HG03469 (cell line): Measurements from ENCODE around the gene GCNT1.
"Not testable (repeated sequence)": the region's sequence is repeated elsewhere in the genome, so short reads cannot be mapped to it uniquely, and the experiment has no call there.

ENCODE experiments used
- ATAC-seq: cut with Tn5 transposase; IDR thresholded peaks from one replicate; pipeline ENCODE4 v1.9.1; 2021; ENCODE audit warnings: mild to moderate bottlenecking, moderate library complexity, moderate number of reproducible peaks; ENCODE audit not compliant: unreplicated experiment

GCNT1 gene

DNA sequence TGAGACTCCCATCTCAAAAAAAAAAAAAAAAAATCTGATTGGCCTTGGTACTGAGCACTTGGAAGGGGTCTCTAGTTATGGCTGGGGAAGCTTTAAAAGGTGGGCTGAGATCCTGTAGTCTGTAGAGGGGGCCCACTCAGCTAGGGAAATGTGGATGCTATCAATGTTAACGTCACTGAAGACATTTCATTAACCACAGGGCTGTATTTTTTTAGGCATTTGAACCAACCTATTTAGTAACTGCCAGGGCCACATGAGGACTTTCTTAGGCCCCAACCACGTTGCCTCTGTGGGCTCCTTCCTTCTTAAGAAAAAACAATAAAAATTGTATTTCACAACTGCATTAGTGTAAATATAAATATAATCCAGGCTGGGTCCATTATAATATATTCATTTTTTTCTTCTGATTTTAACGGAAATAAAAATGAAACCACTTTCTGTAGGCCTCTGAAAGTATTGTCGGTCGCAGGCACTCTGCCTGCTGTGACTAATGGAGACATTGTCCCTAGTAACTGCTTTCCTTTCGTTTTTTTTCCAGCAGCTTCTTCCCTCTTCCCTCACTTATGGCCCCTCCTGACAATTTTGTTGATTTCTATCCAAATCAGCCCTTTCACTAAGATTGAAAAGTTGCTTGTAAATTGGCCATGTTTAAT lies 71.6 kb downstream of the GCNT1 start:
- ATAC-seq = no peak

DNA sequence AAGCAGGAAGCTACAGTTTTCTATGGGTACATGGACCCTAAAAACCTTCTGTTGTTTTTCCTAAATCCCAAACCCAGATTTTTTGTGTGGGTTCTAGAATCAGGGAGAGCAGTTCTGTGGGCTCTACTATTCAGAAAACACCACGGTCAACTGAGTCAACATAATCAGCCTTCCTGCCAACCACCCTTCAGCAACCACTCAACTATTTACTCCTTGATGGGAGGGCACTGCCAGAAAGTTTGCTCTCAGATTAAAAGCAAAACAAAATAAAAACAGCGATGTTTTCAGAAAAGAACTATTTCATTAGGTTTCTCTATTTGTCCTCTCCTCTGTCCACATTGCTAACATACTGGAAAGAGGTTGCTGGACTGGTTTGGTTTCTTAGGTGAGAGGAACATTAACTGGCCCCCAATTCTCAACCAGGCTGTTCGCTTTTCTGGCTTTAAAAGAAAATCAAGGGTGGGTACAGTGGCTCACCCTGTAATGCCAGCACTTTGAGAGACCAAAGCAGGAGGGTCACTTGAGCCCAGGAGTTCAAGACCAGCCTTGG lies 72.3 kb downstream of the GCNT1 start:
- no peak for ATAC-seq

DNA sequence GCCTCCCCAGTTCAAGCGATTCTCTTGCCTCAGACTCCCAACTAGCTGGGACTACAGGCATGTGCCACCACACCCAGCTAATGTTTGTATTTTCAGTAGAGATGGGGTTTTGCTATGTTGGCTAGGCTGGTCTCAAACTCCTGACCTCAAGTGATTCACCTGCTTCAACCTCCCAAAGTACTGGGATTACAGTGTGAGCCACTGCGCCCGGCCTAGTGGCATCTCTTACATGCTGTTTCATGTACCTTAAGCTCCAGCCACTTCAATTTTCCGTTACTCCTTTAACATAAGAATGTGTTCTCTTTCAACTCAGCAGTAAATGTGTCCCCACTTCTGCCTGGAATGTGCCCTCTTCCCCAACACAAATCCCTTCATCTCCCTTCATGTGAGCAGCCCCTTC lies 73.9 kb downstream of the GCNT1 start:
- ATAC-seq = not testable (repeated sequence)

DNA sequence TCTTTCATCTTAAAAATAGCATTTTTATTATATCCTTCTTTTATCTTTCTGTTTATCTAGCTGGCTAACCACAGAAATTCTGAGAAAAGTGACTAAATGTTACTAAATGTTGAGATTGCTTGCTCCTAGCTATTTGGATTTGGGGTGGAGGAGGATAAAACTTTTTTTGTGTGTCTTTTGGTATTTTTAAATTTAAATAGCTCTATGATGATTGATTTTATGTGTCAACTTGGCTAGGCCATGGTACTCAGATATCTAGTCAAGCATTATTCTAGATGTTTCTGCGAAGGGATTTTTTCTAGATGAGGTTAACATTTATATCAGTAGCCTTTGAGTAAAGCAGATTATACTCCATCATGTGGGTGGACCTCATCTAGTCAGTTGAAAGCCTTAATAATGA lies 75.0 kb downstream of the GCNT1 start:
- ATAC-seq = no peak

DNA sequence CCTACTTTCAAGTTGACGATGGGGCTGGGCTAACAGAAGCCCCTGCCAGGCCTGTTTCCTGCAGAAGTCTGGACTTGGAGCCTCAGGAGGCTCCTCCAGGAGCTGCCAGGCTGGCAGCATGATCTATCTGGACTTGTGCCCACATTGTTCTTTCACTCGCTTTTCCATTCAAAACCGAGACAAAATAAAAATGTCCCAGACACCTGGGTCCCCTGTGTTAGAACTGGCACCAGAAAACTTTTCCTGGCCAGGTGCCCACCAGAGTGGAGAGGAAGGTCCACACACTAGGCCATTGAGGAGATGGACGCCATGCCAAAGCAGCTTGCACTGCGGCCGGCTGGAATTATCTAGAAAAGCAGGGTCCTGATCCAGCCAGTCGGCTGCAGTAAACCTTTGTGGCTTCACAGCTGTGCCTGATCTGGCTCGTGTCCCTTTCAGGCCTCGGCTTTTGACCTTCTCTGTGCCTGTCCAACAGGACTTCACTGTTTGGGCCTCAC lies 78.2 kb downstream of the GCNT1 start:
- no peak for ATAC-seq

DNA sequence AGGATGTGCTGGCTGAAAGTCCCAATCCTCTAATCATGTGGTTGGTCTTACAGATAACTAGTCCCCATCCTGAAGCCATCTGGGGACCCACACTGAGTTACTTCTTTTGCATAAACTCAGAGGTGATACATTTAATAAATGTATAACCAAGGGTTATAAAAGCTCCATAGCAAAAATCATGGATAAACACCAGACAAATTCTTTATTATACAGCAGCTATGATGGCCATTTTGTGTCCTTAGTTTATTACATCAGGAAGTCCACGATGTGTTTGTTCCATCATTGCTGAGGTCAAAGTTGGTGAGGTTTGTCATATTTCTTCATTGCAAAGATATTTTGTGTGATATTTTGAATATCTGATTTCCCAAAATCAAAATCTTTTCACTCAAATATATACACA lies 80.2 kb downstream of the GCNT1 start:
- ATAC-seq = no peak

DNA sequence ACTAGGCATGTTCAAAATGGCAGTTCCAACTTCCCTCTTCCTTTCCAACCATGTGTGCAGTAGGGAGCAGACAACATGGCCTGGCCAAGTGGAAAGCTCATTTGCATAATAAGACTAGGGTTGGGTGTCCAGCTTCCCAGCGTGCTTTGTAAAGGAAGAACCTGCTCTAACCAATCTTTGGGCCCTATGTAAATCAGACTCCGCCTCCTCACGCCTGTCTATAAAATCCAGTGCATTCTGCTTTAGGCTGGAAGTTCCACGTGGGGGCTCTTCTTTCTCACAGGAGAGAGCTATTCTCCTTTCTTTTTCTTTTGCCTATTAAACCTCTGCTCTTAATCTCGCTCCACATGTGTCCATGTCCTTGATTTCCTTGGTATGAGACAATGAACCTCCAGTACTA lies 83.4 kb downstream of the GCNT1 start:
- ATAC-seq = no peak

DNA sequence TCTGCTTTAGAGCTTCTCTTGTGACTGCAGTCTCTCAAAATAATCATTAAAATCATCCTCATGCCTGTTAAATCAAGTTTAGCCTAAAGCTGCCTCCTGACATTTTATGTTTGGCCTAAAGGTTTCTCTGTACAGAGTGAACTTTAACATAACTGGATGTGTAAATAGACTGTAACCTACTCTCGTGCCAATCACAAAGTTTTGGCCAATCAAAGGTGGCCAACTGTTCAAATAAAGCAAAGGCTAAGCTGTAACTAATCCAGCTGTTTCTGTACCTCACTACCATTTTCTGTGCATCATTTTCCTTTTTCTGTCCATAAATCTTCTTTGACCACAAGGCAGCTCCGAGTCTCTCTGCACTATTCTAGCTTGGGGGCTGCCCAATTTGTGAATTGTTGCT lies 86.2 kb downstream of the GCNT1 start:
- ATAC-seq = no peak

DNA sequence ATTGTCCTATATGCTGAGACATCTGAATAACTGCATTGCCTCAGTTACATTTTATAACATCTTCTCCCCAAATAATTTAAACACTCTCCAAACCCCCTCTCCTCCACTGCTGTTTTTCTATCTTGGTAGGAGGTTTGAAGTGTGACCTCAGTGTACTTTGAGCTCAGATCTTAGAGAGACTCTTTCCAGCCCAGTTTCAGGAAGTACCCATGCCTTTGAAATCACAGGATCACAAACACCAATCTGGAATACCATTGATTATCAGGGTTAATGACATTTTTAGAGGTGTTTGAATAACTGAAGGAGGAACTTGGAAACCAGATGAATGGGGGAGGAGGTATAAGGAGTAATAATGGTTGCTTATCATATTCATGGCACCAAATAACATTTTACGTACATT lies 93.2 kb downstream of the GCNT1 start:
- no peak for ATAC-seq

DNA sequence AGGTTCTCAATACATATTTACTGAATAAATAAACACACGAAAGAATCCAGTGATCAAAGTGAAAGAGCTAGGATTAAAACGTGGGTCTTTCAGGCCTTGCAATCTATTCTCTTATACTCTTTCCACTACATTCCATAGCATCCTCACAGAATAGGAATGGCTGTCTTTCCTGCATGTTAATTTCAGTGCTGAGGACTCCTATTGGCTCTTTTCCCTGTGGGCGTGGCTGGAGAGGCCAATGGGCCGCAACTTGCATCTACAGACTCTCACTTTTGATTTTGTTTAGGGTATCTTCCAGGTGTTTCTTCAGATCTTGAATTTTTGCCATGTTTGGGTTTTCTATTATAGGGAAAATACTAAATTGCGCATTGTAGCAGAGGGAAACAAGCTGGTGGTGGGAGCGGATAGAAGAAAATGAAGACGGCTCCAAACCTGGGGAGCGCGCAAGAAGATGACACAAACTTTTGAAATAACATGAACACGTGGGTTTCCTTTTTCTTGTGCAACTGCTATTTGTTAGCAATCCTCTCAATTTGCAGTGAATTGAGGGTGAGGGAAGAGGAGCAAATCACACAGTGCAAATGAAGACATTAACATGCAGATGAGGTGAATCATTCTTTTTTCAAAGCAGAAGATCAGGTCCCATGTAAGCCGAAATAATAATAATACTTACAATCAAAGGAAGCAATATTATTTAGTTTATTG lies 93.9 kb downstream of the GCNT1 start:
- ATAC-seq = no peak

DNA sequence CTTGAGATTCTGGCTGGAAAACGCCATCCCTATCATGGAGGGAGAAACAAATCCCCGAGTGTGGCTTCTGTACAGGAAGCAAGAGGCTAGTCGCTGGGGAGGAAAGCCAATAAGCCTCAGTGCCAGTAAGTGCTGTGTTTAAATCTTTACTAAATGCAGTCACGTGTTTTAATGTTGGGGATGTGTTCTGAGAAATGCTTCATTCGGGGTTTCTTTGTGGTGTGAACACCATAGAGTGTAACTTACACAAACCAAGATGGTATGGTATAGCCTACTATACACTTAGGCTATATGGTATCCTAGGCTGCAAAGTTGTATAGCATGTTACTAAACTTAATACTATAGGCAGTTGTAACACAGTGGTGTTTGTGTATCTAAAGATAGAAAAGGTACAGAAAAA lies 94.7 kb downstream of the GCNT1 start:
- no peak for ATAC-seq
